Measurements from ENCODE around the gene AASDHPPT.

- TF ChIP-seq POLR2A (IDR thresholded peaks at IDR 0.05; ENCODE audit: low read length) (no peak), CTCF (IDR thresholded peaks at IDR 0.05) (no peak), BHLHE40 (IDR thresholded peaks at IDR 0.05; ENCODE audit: low read depth, low read length) (no peak), E2F6 (IDR thresholded peaks at IDR 0.05; ENCODE audit: borderline replicate concordance, low read depth) (no peak), ZFP36 (IDR thresholded peaks at IDR 0.05; ENCODE audit: borderline replicate concordance, partially characterized antibody) (no peak), NR3C1 (IDR thresholded peaks at IDR 0.05) (no peak), CHD2 (IDR thresholded peaks at IDR 0.05; ENCODE audit: low read length, partially characterized antibody) (no peak), EP300 (IDR thresholded peaks at IDR 0.05) (no peak), MAX (IDR thresholded peaks at IDR 0.05) (no peak), ESRRA (IDR thresholded peaks at IDR 0.05; ENCODE audit: borderline replicate concordance, low read length) (no peak), JUN (IDR thresholded peaks at IDR 0.05) (no peak), BCL3 (IDR thresholded peaks at IDR 0.05) (no peak), CEBPB (IDR thresholded peaks at IDR 0.05) (no peak)
Measured at GRCh38 chr11:106032861-106033260, 44.6 kb upstream of the AASDHPPT start.
